ENCODE results near the gene SCNN1G.
"Not testable (repeated sequence)": the region's sequence is repeated elsewhere in the genome, so short reads cannot be mapped to it uniquely, and the experiment has no call there.

The SCNN1G gene

GRCh38 chr16:23253650-23254049 is 71.1 kb downstream of the SCNN1G start:
- not testable (repeated sequence) for DNase-seq (ENCODE audit: low spot score)

GRCh38 chr16:23254338-23254737 is 71.8 kb downstream of the SCNN1G start:
- peak; percentile 66 for DNase-seq (ENCODE audit: low spot score)

GRCh38 chr16:23255000-23255399 is 72.5 kb downstream of the SCNN1G start:
- no peak for DNase-seq (ENCODE audit: low spot score)

- no peak for DNase-seq (ENCODE audit: low spot score)
Observed at GRCh38 chr16:23256440-23256839, 73.9 kb downstream of the SCNN1G start.

- no peak for DNase-seq (ENCODE audit: low spot score)
Observed at GRCh38 chr16:23257682-23258081, 75.1 kb downstream of the SCNN1G start.

GRCh38 chr16:23258919-23259237 is 76.3 kb downstream of the SCNN1G start:
- no peak for DNase-seq (ENCODE audit: low spot score)
